KMS-11 (cell line): ENCODE data around the gene MYG1.
A peak's percentile ranks its signal among the peaks of the same experiment; 100 is the strongest.

Experiments used
- H2AFZ ChIP-seq: fragments of 200-600 bp; sonication (generic); 2 replicates; pipeline ENCODE4 v1.6.1; 2016; ENCODE audit warnings: antibody characterized with exemption, mixed run types, low read depth
- H3K27ac ChIP-seq: fragments of 200-600 bp; sonication (generic); 2 replicates; pipeline ENCODE4 v1.6.1; 2016; ENCODE audit warnings: mild to moderate bottlenecking, mixed run types
- H3K27me3 ChIP-seq: fragments of 200-600 bp; sonication (generic); 2 replicates; pipeline ENCODE4 v1.6.1; 2017; ENCODE audit warnings: mild to moderate bottlenecking, low read depth, mixed run types, moderate library complexity; ENCODE audit not compliant: insufficient read depth
- H3K36me3 ChIP-seq: fragments of 200-600 bp; sonication (generic); 2 replicates; pipeline ENCODE4 v1.6.1; 2017; ENCODE audit warnings: mild to moderate bottlenecking, mixed run types; ENCODE audit not compliant: insufficient read depth
- H3K4me1 ChIP-seq: fragments of 200-600 bp; sonication (generic); 2 replicates; pipeline ENCODE4 v1.6.1; 2016; ENCODE audit warnings: mild to moderate bottlenecking, low read depth, mixed run types; ENCODE audit not compliant: poor library complexity, severe bottlenecking
- H3K4me2 ChIP-seq: fragments of 200-600 bp; sonication (generic); 2 replicates; pipeline ENCODE4 v1.7.0; 2016; ENCODE audit warnings: mild to moderate bottlenecking, mixed run types
- H3K4me3 ChIP-seq: fragments of 200-600 bp; sonication (generic); IDR thresholded peaks from 2 replicates; pipeline ENCODE4 v1.6.1; 2017; ENCODE audit warnings: low read depth, low read length, mixed read lengths; ENCODE audit not compliant: insufficient read depth
- H3K79me2 ChIP-seq: fragments of 200-600 bp; sonication (generic); 2 replicates; pipeline ENCODE4 v1.6.1; 2016; ENCODE audit warnings: low read depth, mixed run types; ENCODE audit not compliant: insufficient read depth
- H3K9ac ChIP-seq: fragments of 200-600 bp; sonication (generic); 2 replicates; pipeline ENCODE4 v1.6.1; 2016; ENCODE audit warnings: mild to moderate bottlenecking, mixed run types
- H4K20me1 ChIP-seq: fragments of 200-600 bp; sonication (generic); 2 replicates; pipeline ENCODE4 v1.6.1; 2016; ENCODE audit warnings: mild to moderate bottlenecking, mixed run types; ENCODE audit not compliant: insufficient read depth
- TF ChIP-seq, protein P1 (sequence below): fragments of 200-600 bp; sonication (generic); conservative IDR thresholded peaks from 2 replicates; pipeline ENCODE4 v1.6.1; 2017; ENCODE audit warnings: low read depth, mild to moderate bottlenecking, antibody characterized with exemption, low read length, moderate library complexity, mixed read lengths

MYG1 gene

GRCh38 chr12:53345486-53346188, 46.1 kb downstream of the MYG1 start:
- H3K27ac ChIP-seq: no peak overlapping the region; the same call in 1 of the 2 replicates
- H4K20me1 ChIP-seq: no peaks in the 10 kb centered on the region
- H3K4me1 ChIP-seq: peaks cover 28% of the 10 kb centered on the region
- no peaks in the 10 kb centered on the region; the same call in 1 of the 2 replicates for H3K27me3 ChIP-seq
- no peaks in the 10 kb centered on the region for H3K79me2 ChIP-seq
- TF ChIP-seq, protein P1, sequence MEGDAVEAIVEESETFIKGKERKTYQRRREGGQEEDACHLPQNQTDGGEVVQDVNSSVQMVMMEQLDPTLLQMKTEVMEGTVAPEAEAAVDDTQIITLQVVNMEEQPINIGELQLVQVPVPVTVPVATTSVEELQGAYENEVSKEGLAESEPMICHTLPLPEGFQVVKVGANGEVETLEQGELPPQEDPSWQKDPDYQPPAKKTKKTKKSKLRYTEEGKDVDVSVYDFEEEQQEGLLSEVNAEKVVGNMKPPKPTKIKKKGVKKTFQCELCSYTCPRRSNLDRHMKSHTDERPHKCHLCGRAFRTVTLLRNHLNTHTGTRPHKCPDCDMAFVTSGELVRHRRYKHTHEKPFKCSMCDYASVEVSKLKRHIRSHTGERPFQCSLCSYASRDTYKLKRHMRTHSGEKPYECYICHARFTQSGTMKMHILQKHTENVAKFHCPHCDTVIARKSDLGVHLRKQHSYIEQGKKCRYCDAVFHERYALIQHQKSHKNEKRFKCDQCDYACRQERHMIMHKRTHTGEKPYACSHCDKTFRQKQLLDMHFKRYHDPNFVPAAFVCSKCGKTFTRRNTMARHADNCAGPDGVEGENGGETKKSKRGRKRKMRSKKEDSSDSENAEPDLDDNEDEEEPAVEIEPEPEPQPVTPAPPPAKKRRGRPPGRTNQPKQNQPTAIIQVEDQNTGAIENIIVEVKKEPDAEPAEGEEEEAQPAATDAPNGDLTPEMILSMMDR: no peak; the same call in 1 of the 2 replicates
- H3K9ac ChIP-seq: peak overlapping the region; percentile 60; the same call in 1 of the 2 replicates
- H3K36me3 ChIP-seq: no peaks in the 10 kb centered on the region
- peak overlapping the region; percentile 33 for H3K4me3 ChIP-seq
- peak overlapping the region; percentile 100 for H2AFZ ChIP-seq
- H3K4me2 ChIP-seq: peak overlapping the region; percentile 100

GRCh38 chr12:53346491-53346890, 47.0 kb downstream of the MYG1 start:
- TF ChIP-seq, protein P1: no peak
- no peaks in the 10 kb centered on the region for H3K79me2 ChIP-seq
- H3K27ac ChIP-seq: no peak overlapping the region
- no peaks in the 10 kb centered on the region for H3K36me3 ChIP-seq
- no peak overlapping the region for H2AFZ ChIP-seq
- no peak overlapping the region for H3K4me3 ChIP-seq
- H3K9ac ChIP-seq: no peak overlapping the region
- no peaks in the 10 kb centered on the region for H4K20me1 ChIP-seq
- H3K4me2 ChIP-seq: no peak overlapping the region
- no peaks in the 10 kb centered on the region for H3K27me3 ChIP-seq
- H3K4me1 ChIP-seq: peaks cover 28% of the 10 kb centered on the region

- Histone ChIP-seq H3K27me3 (no peaks in the 10 kb centered on the region), H3K4me3 (no peak overlapping the region), H3K79me2 (no peaks in the 10 kb centered on the region), H3K9ac (no peak overlapping the region), H3K4me2 (no peak overlapping the region), H3K27ac (no peak overlapping the region), H3K36me3 (no peaks in the 10 kb centered on the region), H3K4me1 (peaks cover 38% of the 10 kb centered on the region), H4K20me1 (no peaks in the 10 kb centered on the region), H2AFZ (no peak overlapping the region)
- TF ChIP-seq, protein P1: no peak
These were observed 48.4 kb downstream of the MYG1 start for GRCh38 chr12:53347905-53348304.

- peak overlapping the region; percentile 5 for H3K4me2 ChIP-seq
- no peaks in the 10 kb centered on the region for H3K79me2 ChIP-seq
- H3K27me3 ChIP-seq: no peaks in the 10 kb centered on the region
- no peaks in the 10 kb centered on the region for H3K36me3 ChIP-seq
- peaks cover 14% of the 10 kb centered on the region for H3K4me1 ChIP-seq
- peak overlapping the region; percentile 25; the same call in 1 of the 2 replicates for H2AFZ ChIP-seq
- H3K4me3 ChIP-seq: no peak overlapping the region
- no peaks in the 10 kb centered on the region for H4K20me1 ChIP-seq
- H3K9ac ChIP-seq: no peak overlapping the region
- TF ChIP-seq, protein P1: peak; percentile 100
- H3K27ac ChIP-seq: no peak overlapping the region
These were observed 53.1 kb downstream of the MYG1 start for GRCh38 chr12:53352331-53353256.
